Caki2 (cell line): ENCODE measurements around the gene TWF2. TPM values are rescaled to one million over a fixed set of nuclear protein-coding genes. Genes with fewer than 3 reads are reported as not detected.

Experiments used
- DNase-seq: peaks from one replicate; pipeline ENCODE4 v3.0.0-alpha.2; 2015; ENCODE audit warnings: low read depth
- in situ Hi-C: cut with HindIII; loops from 2 replicates; pipeline ENCODE4 v1.10.0; 2016; ENCODE audit warnings: low sequenced_read_pairs, low pct_unique_long_range_greater_than_20kb, mixed read lengths
- total RNA-seq: library from RNA; depleted of rRNA; stranded (reverse); fragments of >200 nt; shearing (Covaris generic); gene quantifications from 2 replicates; pipeline ENCODE4 v1.2.3, GENCODE V29; 2014; ENCODE audit warnings: low replicate concordance

TWF2 gene
- total RNA-seq, 1 experiment from 2014 or later = 206 TPM

GRCh38 chr3:52243791-52244628, 5.1 kb upstream of the TWF2 start:
- in situ Hi-C loops = no loop called here
- peak; percentile 57 for DNase-seq

GRCh38 chr3:52242039-52242438, 3.1 kb upstream of the TWF2 start:
- in situ Hi-C loops = no loop called here
- no peak for DNase-seq

GRCh38 chr3:52240886-52241370, 2.0 kb upstream of the TWF2 start:
- in situ Hi-C loops = no loop called here
- no peak for DNase-seq

- in situ Hi-C loops = no loop called here
- peak; percentile 70 for DNase-seq
Measured at GRCh38 chr3:52240059-52240885, 1.3 kb upstream of the TWF2 start.

- in situ Hi-C loops = no loop called here
- DNase-seq = no peak
Measured at GRCh38 chr3:52238193-52238760, 681 bp downstream of the TWF2 start.

GRCh38 chr3:52237657-52238172, 1.2 kb downstream of the TWF2 start:
- DNase-seq = peak; percentile 80
- in situ Hi-C loops = no loop called here

GRCh38 chr3:52237006-52237656, 1.8 kb downstream of the TWF2 start:
- in situ Hi-C loops = no loop called here
- DNase-seq = no peak

GRCh38 chr3:52236424-52236886, 2.5 kb downstream of the TWF2 start:
- no peak for DNase-seq
- in situ Hi-C loops = no loop called here

- no peak for DNase-seq
- in situ Hi-C loops = no loop called here
Measured at GRCh38 chr3:52234516-52235447, 4.2 kb downstream of the TWF2 start.

GRCh38 chr3:52233968-52234367, 5.0 kb downstream of the TWF2 start:
- in situ Hi-C loops = no loop called here
- DNase-seq = no peak

GRCh38 chr3:52233108-52233591, 5.8 kb downstream of the TWF2 start:
- no peak for DNase-seq
- in situ Hi-C loops = no loop called here

- in situ Hi-C loops = no loop called here
- no peak for DNase-seq
Measured at GRCh38 chr3:52232279-52233107, 6.5 kb downstream of the TWF2 start.

GRCh38 chr3:52231502-52232278, 7.3 kb downstream of the TWF2 start:
- in situ Hi-C loops = no loop called here
- DNase-seq = peak; percentile 14

GRCh38 chr3:52230889-52231499, 8.0 kb downstream of the TWF2 start:
- in situ Hi-C loops = no loop called here
- DNase-seq = no peak

- DNase-seq = no peak
- in situ Hi-C loops = no loop called here
Measured at GRCh38 chr3:52230461-52230860, 8.5 kb downstream of the TWF2 start.
